ENCODE measurements around the gene FNDC4.

GRCh38 chr2:27448381-27448780 is 46.6 kb downstream of the FNDC4 start:
- TF ChIP-seq POLR2AphosphoS5 (IDR thresholded peaks at IDR 0.05): no peak
- no peak for TF ChIP-seq POLR2A (IDR thresholded peaks at IDR 0.05; ENCODE audit: low read depth)
- TF ChIP-seq, protein P1, sequence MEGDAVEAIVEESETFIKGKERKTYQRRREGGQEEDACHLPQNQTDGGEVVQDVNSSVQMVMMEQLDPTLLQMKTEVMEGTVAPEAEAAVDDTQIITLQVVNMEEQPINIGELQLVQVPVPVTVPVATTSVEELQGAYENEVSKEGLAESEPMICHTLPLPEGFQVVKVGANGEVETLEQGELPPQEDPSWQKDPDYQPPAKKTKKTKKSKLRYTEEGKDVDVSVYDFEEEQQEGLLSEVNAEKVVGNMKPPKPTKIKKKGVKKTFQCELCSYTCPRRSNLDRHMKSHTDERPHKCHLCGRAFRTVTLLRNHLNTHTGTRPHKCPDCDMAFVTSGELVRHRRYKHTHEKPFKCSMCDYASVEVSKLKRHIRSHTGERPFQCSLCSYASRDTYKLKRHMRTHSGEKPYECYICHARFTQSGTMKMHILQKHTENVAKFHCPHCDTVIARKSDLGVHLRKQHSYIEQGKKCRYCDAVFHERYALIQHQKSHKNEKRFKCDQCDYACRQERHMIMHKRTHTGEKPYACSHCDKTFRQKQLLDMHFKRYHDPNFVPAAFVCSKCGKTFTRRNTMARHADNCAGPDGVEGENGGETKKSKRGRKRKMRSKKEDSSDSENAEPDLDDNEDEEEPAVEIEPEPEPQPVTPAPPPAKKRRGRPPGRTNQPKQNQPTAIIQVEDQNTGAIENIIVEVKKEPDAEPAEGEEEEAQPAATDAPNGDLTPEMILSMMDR (IDR thresholded peaks at IDR 0.05): no peak
